NT2/D1 (cell line): Measurements from ENCODE around the gene TMEM41B.

ENCODE experiments used
- YY1 ChIP-seq: IDR thresholded peaks from 2 replicates; pipeline ENCODE4 v1.6.1; 2011; ENCODE audit not compliant: insufficient read length, insufficient read depth
- ZNF274 ChIP-seq: IDR thresholded peaks from 2 replicates; pipeline ENCODE4 v1.6.1; 2011; ENCODE audit warnings: mild to moderate bottlenecking, low read depth, low read length

DNA sequence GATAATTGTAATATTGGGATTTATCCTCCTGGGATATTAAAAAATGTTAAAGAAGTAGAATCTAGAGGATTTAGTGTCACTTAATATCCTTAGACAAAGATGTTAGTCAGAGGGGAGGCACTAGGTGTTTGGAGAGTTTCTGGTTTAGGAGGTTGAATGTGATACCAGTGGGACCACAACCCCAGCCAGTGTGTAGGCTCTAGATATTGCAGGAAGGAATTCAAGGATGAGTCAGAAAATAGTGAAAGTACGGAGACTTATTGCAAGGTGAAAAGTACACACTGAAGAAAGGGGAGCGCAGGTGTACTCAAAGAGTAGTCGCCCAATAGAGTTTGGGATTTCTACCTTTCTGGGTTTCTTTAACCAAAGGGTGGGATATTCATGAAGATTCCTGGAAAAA, 5.7 kb upstream of the TMEM41B start:
- TF ChIP-seq YY1 (no peak), ZNF274 (no peak)
